Hepatocyte (in vitro differentiated cells): ENCODE results near the gene BGN. TPM values are rescaled to one million over a fixed set of nuclear protein-coding genes. Genes with fewer than 3 reads are reported as not detected.

Source experiments
- DNase-seq: peaks from one replicate; pipeline ENCODE4 v3.0.0-alpha.2; 2016; ENCODE audit warnings: low spot score
- H2AFZ ChIP-seq: fragments of 200-600 bp; sonication (generic); 2 replicates; pipeline ENCODE4 v1.6.0; 2016; ENCODE audit warnings: antibody characterized with exemption, mild to moderate bottlenecking
- H3K27ac ChIP-seq: fragments of 200-600 bp; sonication (generic); 2 replicates; pipeline ENCODE4 v1.5.1; 2016; ENCODE audit warnings: mild to moderate bottlenecking
- H3K27me3 ChIP-seq: fragments of 200-600 bp; sonication (generic); 2 replicates; pipeline ENCODE4 v1.6.1; 2016
- H3K36me3 ChIP-seq: fragments of 200-600 bp; sonication (generic); replicated peaks from 2 replicates; pipeline ENCODE4 v1.5.1; 2016; ENCODE audit warnings: low read depth; ENCODE audit not compliant: insufficient read depth
- H3K4me1 ChIP-seq: fragments of 200-600 bp; sonication (generic); 2 replicates; pipeline ENCODE4 v1.5.1; 2016; ENCODE audit warnings: mild to moderate bottlenecking, moderate library complexity; ENCODE audit not compliant: insufficient read depth
- H3K4me2 ChIP-seq: fragments of 200-600 bp; sonication (generic); 2 replicates; pipeline ENCODE4 v1.6.0; 2016
- H3K4me3 ChIP-seq: fragments of 200-600 bp; sonication (generic); 2 replicates; pipeline ENCODE4 v1.5.1; 2016; ENCODE audit warnings: mild to moderate bottlenecking
- H3K79me2 ChIP-seq: fragments of 200-600 bp; sonication (generic); 2 replicates; pipeline ENCODE4 v1.6.0; 2017; ENCODE audit warnings: mild to moderate bottlenecking
- H3K9me2 ChIP-seq: fragments of 200-600 bp; sonication (generic); replicated peaks from 2 replicates; pipeline ENCODE4 v1.6.0; 2017; ENCODE audit warnings: mild to moderate bottlenecking; ENCODE audit not compliant: insufficient read depth
- H3K9me3 ChIP-seq: fragments of 200-600 bp; sonication (generic); 2 replicates; pipeline ENCODE4 v1.5.1; 2016; ENCODE audit warnings: low read depth, mild to moderate bottlenecking
- H4K20me1 ChIP-seq: fragments of 200-600 bp; sonication (generic); 2 replicates; pipeline ENCODE4 v1.6.0; 2016; ENCODE audit warnings: mild to moderate bottlenecking; ENCODE audit not compliant: insufficient read depth, poor library complexity, severe bottlenecking
- EZH2 ChIP-seq: fragments of 200-600 bp; sonication (generic); IDR thresholded peaks from 2 replicates; pipeline ENCODE4 v1.6.1; 2016; ENCODE audit warnings: antibody characterized with exemption, mild to moderate bottlenecking, borderline replicate concordance
- EZH2phosphoT487 ChIP-seq: fragments of 200-600 bp; sonication (generic); IDR thresholded peaks from one replicate; pipeline ENCODE4 v1.6.1; 2018; ENCODE audit warnings: antibody characterized with exemption, mild to moderate bottlenecking, low read depth, moderate library complexity; ENCODE audit not compliant: unreplicated experiment, severe bottlenecking
- WGBS: methylation state at CpG from one replicate; pipeline ENCODE4 v1.1.6; 2016; ENCODE audit warnings: low lambda C conversion rate; ENCODE audit errors: missing lambda C conversion rate; 5-methylcytosine and 5-hydroxymethylcytosine counted together
- polyA plus RNA-seq: library from polyadenylated mRNA; unstranded; fragments of >200 nt; fragmentation: Nextera tagmentation; extraction: Ambion mirVana; gene quantifications from 2 replicates; pipeline ENCODE4 v1.2.1, GENCODE V29; 2016
- total RNA-seq: library from RNA; depleted of rRNA; stranded (reverse); fragments of >200 nt; gene quantifications from 2 replicates; pipeline ENCODE4 v1.2.3, GENCODE V29; 2014
- TF ChIP-seq, protein P1 (sequence below): fragments of 200-600 bp; sonication (generic); IDR thresholded peaks from 2 replicates; pipeline ENCODE4 v1.5.1; 2016; ENCODE audit warnings: antibody characterized with exemption, mild to moderate bottlenecking; ENCODE audit not compliant: poor library complexity

Gene BGN
- total and polyA plus RNA-seq, 2 experiments from 2014 or later, result 14.5 to 27.5 TPM

DNA sequence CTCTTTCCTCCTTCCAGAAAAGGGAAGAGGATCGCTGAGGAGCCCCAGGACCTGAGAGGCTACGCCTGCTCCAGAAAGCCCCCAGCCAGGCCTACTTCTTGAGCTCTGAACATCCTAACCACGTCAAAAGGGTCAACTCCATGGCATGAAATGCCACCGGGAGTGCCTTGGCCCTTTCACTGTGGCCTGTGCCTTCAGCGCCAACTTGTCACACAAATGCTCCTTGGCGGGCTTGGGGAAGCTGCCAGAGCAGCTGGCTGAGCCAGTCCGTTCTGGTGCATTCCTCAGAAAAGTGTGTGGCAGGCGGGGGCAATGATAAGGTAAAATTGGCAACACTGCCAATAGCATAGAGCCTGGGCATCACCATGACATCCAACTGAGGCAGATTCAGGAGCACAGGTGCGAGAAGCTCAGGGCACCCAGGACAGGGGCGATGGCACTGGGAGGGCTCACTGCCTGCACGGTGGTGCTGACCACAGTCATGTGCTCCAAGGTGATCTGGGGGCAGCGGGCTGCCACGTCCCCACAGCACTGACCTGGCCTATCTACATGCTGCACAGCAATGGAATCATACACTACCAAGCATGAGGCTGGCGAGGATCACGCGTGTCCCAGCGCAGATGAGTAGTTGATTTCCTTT is 36.8 kb upstream of the BGN start:
- no peak for DNase-seq
- Histone ChIP-seq H3K9me3 (no peaks in the 10 kb centered on the region), H3K27me3 (no peaks in the 10 kb centered on the region), H3K27ac (no peak overlapping the region), H4K20me1 (no peaks in the 10 kb centered on the region), H3K4me1 (no peaks in the 10 kb centered on the region), H2AFZ (no peak overlapping the region), H3K4me2 (no peak overlapping the region), H3K9me2 (no peaks in the 10 kb centered on the region), H3K36me3 (no peaks in the 10 kb centered on the region), H3K4me3 (no peak overlapping the region), H3K79me2 (no peaks in the 10 kb centered on the region)
- TF ChIP-seq EZH2phosphoT487 (no peak), EZH2 (no peak)
- TF ChIP-seq, protein P1, sequence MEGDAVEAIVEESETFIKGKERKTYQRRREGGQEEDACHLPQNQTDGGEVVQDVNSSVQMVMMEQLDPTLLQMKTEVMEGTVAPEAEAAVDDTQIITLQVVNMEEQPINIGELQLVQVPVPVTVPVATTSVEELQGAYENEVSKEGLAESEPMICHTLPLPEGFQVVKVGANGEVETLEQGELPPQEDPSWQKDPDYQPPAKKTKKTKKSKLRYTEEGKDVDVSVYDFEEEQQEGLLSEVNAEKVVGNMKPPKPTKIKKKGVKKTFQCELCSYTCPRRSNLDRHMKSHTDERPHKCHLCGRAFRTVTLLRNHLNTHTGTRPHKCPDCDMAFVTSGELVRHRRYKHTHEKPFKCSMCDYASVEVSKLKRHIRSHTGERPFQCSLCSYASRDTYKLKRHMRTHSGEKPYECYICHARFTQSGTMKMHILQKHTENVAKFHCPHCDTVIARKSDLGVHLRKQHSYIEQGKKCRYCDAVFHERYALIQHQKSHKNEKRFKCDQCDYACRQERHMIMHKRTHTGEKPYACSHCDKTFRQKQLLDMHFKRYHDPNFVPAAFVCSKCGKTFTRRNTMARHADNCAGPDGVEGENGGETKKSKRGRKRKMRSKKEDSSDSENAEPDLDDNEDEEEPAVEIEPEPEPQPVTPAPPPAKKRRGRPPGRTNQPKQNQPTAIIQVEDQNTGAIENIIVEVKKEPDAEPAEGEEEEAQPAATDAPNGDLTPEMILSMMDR, result no peak
- WGBS, result 89% methylated on average over 17 of the region's 17 CpGs

DNA sequence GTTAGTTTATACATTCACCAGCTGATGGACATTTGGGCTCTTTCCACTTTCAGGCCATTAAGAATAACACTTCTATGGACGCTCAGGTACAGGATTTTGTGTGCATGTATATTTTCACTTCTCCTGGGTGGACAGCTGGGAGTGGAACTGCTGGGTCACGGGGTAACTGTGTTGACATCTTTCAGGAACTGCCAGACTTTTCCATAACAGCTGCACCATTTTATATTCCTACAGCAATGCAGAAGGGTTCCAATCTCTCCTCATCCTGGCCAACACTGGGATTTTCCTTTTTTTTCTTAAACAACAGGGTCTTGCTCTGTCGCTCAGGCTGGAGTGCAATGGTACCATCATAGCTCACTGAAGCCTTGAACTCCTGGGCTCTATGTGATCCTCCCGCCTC is 36.3 kb upstream of the BGN start:
- no peak overlapping the region for H2AFZ ChIP-seq
- H3K4me2 ChIP-seq, result no peak overlapping the region
- H3K9me2 ChIP-seq, result no peaks in the 10 kb centered on the region
- DNase-seq, result no peak
- no peaks in the 10 kb centered on the region for H3K36me3 ChIP-seq
- no peak overlapping the region for H3K27ac ChIP-seq
- no peak overlapping the region for H3K4me3 ChIP-seq
- no peaks in the 10 kb centered on the region for H3K79me2 ChIP-seq
- H3K9me3 ChIP-seq, result no peaks in the 10 kb centered on the region
- TF ChIP-seq, protein P1, result no peak
- H4K20me1 ChIP-seq, result no peaks in the 10 kb centered on the region
- H3K4me1 ChIP-seq, result no peaks in the 10 kb centered on the region
- WGBS, result 75% methylated on average over 4 of the region's 4 CpGs
- H3K27me3 ChIP-seq, result no peaks in the 10 kb centered on the region

- WGBS, result 90% methylated on average over 4 of the region's 4 CpGs
Observed at GRCh38 chrX:153459986-153460385, 34.8 kb upstream of the BGN start.

More at GRCh38 chrX:153459986-153460385, 34.8 kb upstream of the BGN start:
- Histone ChIP-seq H3K79me2 (no peaks in the 10 kb centered on the region), H3K4me2 (no peak overlapping the region), H2AFZ (no peak overlapping the region), H3K9me2 (no peaks in the 10 kb centered on the region), H3K36me3 (no peaks in the 10 kb centered on the region), H3K9me3 (no peaks in the 10 kb centered on the region), H3K4me1 (no peaks in the 10 kb centered on the region), H4K20me1 (no peaks in the 10 kb centered on the region), H3K4me3 (no peak overlapping the region), H3K27ac (no peak overlapping the region), H3K27me3 (no peaks in the 10 kb centered on the region)
- no peak for DNase-seq
- no peak for TF ChIP-seq EZH2
- TF ChIP-seq EZH2phosphoT487, result no peak
- TF ChIP-seq, protein P1, result no peak
